ENCODE results near the gene SYT9. TPM values are rescaled to one million over a fixed set of nuclear protein-coding genes. Genes with fewer than 3 reads are reported as not detected.

The SYT9 gene
- total and polyA plus RNA-seq, 2 of the 8 experiments (the other 6 are each of a cell fraction or from before 2014, with no cell fraction given) = 1.5 to 2.9 TPM

- H3K14ac ChIP-seq (ENCODE audit: insufficient read length) = no peak overlapping the region
- H2BK12ac ChIP-seq (ENCODE audit: low read depth, low read length) = no peak overlapping the region
- CTCF ChIA-PET (ENCODE audit: partially characterized antibody) = interaction anchor here (0.7 to 9.1 kb wide), 62 partner anchors 9 to 1884 kb away, joined by 3 to 171 read pairs (median 4); partner anchors contain the start of genes CYB5R2 and PPFIBP2
- no peak overlapping the region for H3K4ac ChIP-seq (replicated peaks; ENCODE audit: insufficient read length, low read depth, low read length)
- H3K79me1 ChIP-seq (ENCODE audit: low read depth, low read length) = no peaks in the 10 kb centered on the region; the same call in 1 of the 2 replicates
- H4K20me1 ChIP-seq (replicated peaks in 1 of 2; ENCODE audit: control insufficient read depth in 1 of 2, insufficient read depth in 2 of 2, low read length in 2 of 2) = no peaks in the 10 kb centered on the region
- no peak overlapping the region for H2BK120ac ChIP-seq (replicated peaks; ENCODE audit: low read depth, low read length)
- peak; percentile 82 for FAIRE-seq
- WGBS, 2 experiments (ENCODE audit: extremely low coverage in 1 of 2, insufficient coverage in 1 of 2, insufficient read length in 1 of 2, insufficient replicate concordance in 2 of 2, low coverage in 1 of 2, low lambda C conversion rate in 2 of 2, missing lambda C conversion rate in 1 of 2) = 42% methylated on average over 6 of the region's 6 CpGs; no CpG with 5 or more reads in 1 of the 2 experiments
- no peaks in the 10 kb centered on the region for H3K9me3 ChIP-seq (ENCODE audit: insufficient read depth in 2 of 2, low read depth in 1 of 2, low read length in 1 of 2)
- H3K36me3 ChIP-seq (ENCODE audit: control insufficient read depth in 2 of 4, insufficient read depth in 4 of 4, low read length in 3 of 4) = no peaks in the 10 kb centered on the region
- H3K23ac ChIP-seq (ENCODE audit: insufficient read length) = no peak overlapping the region
- H3K23me2 ChIP-seq (ENCODE audit: low read depth, low read length) = no peaks in the 10 kb centered on the region
- no peaks in the 10 kb centered on the region for H3K4me1 ChIP-seq (replicated peaks in 1 of 4; ENCODE audit: control insufficient read depth in 3 of 4, insufficient read depth in 4 of 4, low read length in 3 of 4)
- H2AFZ ChIP-seq (ENCODE audit: low read length) = no peak overlapping the region
- H4K91ac ChIP-seq (replicated peaks; ENCODE audit: insufficient read length, low read length) = no peak overlapping the region
- no peak overlapping the region for H4K8ac ChIP-seq (ENCODE audit: extremely low read depth, insufficient read depth, low read length)
- H3K56ac ChIP-seq (replicated peaks; ENCODE audit: insufficient read length, low read depth, low read length) = no peak overlapping the region
- H3K9ac ChIP-seq (replicated peaks in 1 of 4; ENCODE audit: extremely low read depth in 1 of 4, low read depth in 3 of 4, low read length in 3 of 4) = no peak overlapping the region
- POLR2A ChIA-PET (ENCODE audit: partially characterized antibody) = no interaction called here
- no peak overlapping the region for H3K4me2 ChIP-seq (ENCODE audit: insufficient read depth in 1 of 2, low read depth in 2 of 2, low read length in 2 of 2)
- no peak overlapping the region for H2AK5ac ChIP-seq (ENCODE audit: low read depth, low read length)
- no peak overlapping the region for H4K5ac ChIP-seq (ENCODE audit: insufficient read length, low read depth, low read length)
- peak; percentile 70 to 91 for DNase-seq (ENCODE audit: low read depth in 1 of 2, low spot score in 2 of 2)
- no peak overlapping the region for H3K4me3 ChIP-seq (ENCODE audit: extremely low read depth in 1 of 4, insufficient read depth in 2 of 4, low read depth in 3 of 4, low read length in 4 of 4)
- H3K27ac ChIP-seq (ENCODE audit: low read depth, low read length) = no peak overlapping the region
- H3K27me3 ChIP-seq (replicated peaks in 1 of 4; ENCODE audit: control insufficient read depth in 3 of 4, extremely low read depth in 1 of 4, insufficient read depth in 3 of 4, low read length in 3 of 4) = peaks cover 0 to 1% (median 0%) of the 10 kb centered on the region in 4 experiments; a peak in 3 of 7 replicates
- no peak overlapping the region for H2BK5ac ChIP-seq (ENCODE audit: low read depth, low read length)
- no peak overlapping the region for H3K18ac ChIP-seq (ENCODE audit: extremely low read depth, low read length)
- no peak overlapping the region for H2BK20ac ChIP-seq (ENCODE audit: low read length)
- H3K79me2 ChIP-seq (ENCODE audit: control insufficient read depth in 1 of 2, insufficient read depth in 2 of 2, low read length in 2 of 2) = no peaks in the 10 kb centered on the region
- H2BK15ac ChIP-seq (ENCODE audit: low read length) = no peak overlapping the region
- TF ChIP-seq SIRT6 (IDR thresholded peaks at IDR 0.05; ENCODE audit: low read length) (no peak), EP300 (IDR thresholded peaks at IDR 0.05; ENCODE audit: borderline replicate concordance in 1 of 2, low read depth in 2 of 2, low read length in 2 of 2) (no peak), GTF2F1 (IDR thresholded peaks at IDR 0.05; ENCODE audit: borderline replicate concordance, low read depth, low read length) (no peak), ZNF274 (IDR thresholded peaks at IDR 0.05; ENCODE audit: borderline replicate concordance, extremely low read depth, low read length) (no peak), CBX5 (IDR thresholded peaks at IDR 0.05; ENCODE audit: low read depth, low read length) (no peak), SUZ12 (IDR thresholded peaks at IDR 0.05; ENCODE audit: low read length) (no peak), SP2 (IDR thresholded peaks at IDR 0.05; ENCODE audit: low read length) (no peak), CHD2 (IDR thresholded peaks at IDR 0.05; ENCODE audit: low read length) (no peak), RAD21 (IDR thresholded peaks at IDR 0.05 in 1 of 2, conservative IDR thresholded peaks at IDR 0.05 in 1 of 2; ENCODE audit: low read depth in 2 of 2, low read length in 2 of 2) (peak; percentile 98 to 99), SAP30 (IDR thresholded peaks at IDR 0.05; ENCODE audit: insufficient read depth, insufficient replicate concordance, low read length) (no peak)
Observed at GRCh38 chr11:7442588-7443215, 191.0 kb downstream of the SYT9 start.

Data from H1 (cell line).